HG02759 (cell line): ENCODE results near the gene MYO5C.
A peak's percentile ranks its signal among the peaks of the same experiment; 100 is the strongest.

Source experiments
- ATAC-seq: cut with Tn5 transposase; IDR thresholded peaks from one replicate; pipeline ENCODE4 v1.9.1; 2021; ENCODE audit warnings: mild to moderate bottlenecking, moderate library complexity; ENCODE audit not compliant: unreplicated experiment

MYO5C gene

GRCh38 chr15:52214553-52214952 lies 81.1 kb downstream of the MYO5C start:
- ATAC-seq: no peak

DNA sequence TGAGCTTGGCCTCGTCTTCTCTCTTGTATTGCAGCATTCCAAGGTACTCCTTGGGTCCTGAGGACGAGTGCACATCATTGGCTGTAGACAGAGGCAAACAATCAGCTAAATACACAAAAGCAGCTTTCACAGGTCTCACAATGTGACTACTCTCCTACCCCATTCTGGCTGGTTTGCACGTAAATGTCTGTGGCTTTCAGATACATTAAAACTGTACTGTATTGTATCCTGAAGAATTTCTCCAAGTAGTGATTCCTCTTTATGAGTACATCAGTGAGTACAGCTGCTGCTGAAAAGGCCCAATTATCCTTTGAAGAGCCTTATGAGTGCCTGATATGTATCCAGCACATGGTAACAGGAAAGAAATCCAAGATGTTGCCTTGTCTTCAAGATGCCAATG lies 82.4 kb downstream of the MYO5C start:
- no peak for ATAC-seq

- peak; percentile 82 for ATAC-seq
Observed at GRCh38 chr15:52208306-52208946, 87.2 kb downstream of the MYO5C start.

- ATAC-seq: no peak
Observed at GRCh38 chr15:52207191-52207590, 88.4 kb downstream of the MYO5C start.

DNA sequence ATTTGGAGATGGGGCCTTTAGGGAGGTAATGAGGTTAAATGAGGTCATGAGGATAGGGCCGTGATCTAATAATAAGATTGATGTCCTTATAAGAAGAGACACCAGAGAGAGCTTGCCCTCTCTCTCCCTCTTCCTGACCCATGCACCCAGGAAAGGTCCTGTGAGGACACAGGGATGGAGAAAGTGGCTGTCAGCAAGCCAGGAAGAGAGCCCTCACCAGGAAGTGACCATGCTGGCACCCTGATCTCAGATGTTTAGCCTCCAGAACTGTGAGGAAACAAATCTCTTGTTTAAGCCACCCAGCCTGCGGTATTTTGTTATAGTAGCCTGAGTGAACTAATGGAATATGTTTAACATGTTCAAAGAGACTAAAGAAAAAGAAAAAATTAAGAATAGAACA lies 89.2 kb downstream of the MYO5C start:
- no peak for ATAC-seq

GRCh38 chr15:52204657-52205056 lies 90.9 kb downstream of the MYO5C start:
- no peak for ATAC-seq

DNA sequence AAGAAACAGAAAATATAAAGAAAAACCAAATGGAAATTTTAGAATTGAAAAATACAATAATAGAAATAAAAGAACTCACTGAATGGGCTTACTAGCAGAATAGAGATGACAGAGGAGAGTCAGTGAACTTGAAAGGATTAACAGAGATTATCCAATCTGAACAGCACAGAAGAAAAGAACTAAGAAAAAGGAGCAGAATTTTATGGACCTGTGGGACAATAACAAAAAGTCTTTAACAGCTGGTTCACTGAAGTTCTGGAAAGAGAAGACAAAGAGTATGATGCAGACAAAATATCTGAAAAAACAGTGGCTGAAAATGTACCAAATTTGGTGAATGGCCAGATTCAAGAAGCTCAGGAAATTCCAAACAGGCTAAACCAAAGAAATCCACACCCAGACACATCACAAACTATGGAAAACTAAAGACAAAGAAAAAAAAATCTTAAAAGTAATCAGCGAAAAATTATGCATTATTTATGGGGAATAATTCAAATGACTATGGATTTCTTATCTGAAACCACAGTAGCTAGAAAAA lies 94.7 kb downstream of the MYO5C start:
- ATAC-seq: no peak

DNA sequence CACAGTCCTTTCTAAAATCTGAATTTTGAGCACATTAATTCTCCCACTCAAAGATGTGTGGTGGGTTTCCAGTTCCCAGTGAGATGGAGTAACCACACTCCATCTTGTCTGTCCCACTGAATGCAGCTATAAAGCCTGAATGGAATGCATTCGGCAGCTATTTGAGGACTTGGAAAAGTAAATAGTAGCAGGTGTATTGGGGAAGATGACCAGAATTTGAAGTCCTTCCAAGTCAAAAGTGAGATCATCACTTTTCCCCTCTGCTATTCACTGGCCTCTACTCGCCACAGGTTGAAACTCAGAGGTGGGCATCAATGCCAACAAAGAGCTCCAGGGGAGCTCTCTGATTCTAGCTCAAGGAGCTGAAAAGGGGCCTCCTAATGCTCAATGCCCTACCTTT lies 96.3 kb downstream of the MYO5C start:
- no peak for ATAC-seq

DNA sequence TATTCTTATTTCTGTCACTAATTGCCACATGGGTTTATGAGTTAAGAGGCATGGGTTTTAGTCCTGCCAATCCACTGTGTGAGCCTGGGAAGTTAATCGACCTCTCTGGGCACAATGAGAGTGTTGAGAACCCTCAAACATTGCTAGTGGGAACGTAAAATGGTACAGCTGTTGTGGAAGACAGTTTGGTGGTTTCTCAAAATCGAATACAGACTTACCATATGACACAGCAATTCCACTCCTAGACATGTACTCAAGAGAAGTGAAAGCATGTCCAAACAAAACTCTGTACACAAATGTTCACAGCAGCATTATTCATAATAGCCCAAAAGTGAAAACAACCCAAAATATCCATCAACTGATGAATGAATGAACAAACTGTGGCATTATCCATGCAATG lies 98.7 kb downstream of the MYO5C start:
- ATAC-seq: no peak

- ATAC-seq: no peak
Observed at GRCh38 chr15:52193791-52194190, 101.8 kb downstream of the MYO5C start.

DNA sequence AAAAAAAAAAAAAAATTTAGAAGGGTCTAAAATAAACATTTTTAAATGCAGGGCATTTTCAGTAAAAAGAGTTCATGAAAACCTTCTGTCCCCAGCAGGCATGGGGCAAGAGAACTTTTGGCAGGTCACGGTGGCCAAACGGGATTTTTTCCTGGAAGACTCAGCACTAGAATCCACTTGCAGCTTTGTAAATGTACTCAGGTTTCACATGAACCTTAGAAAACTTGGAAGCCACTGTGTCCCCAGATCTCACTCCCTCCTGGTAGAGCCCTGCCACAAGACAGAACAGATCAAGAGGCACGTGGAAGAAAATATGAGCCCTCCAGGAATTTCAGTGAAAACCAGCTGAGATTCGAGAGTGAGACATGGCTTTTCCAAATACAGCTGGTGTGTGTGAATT lies 102.3 kb downstream of the MYO5C start:
- no peak for ATAC-seq

DNA sequence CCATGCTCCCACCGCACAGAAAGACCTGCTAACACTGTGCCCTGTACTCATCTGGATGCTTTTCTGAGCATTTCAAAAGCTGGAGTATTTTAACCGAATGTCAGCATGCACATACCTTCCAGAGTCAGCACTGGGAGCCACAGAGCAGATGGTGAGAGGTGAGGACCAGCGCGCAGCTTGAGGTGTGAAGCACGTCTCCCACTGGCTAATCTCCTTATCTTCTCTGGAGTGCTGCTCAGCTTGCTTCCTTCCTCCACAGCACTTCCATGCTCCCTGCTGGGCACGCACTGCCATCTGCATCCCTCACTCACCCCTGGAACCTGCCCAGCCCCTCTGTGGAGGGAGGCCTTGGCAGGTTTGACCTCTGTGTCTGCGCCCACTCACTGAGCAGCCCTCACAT lies 104.4 kb downstream of the MYO5C start, which contains the start of gene GNB5:
GNB5 (minus strand) TSS at position 186 of the 400 bp plus-strand sequence. CDS start 6,716 bp downstream, outside the sequence.
- ATAC-seq: no peak

DNA sequence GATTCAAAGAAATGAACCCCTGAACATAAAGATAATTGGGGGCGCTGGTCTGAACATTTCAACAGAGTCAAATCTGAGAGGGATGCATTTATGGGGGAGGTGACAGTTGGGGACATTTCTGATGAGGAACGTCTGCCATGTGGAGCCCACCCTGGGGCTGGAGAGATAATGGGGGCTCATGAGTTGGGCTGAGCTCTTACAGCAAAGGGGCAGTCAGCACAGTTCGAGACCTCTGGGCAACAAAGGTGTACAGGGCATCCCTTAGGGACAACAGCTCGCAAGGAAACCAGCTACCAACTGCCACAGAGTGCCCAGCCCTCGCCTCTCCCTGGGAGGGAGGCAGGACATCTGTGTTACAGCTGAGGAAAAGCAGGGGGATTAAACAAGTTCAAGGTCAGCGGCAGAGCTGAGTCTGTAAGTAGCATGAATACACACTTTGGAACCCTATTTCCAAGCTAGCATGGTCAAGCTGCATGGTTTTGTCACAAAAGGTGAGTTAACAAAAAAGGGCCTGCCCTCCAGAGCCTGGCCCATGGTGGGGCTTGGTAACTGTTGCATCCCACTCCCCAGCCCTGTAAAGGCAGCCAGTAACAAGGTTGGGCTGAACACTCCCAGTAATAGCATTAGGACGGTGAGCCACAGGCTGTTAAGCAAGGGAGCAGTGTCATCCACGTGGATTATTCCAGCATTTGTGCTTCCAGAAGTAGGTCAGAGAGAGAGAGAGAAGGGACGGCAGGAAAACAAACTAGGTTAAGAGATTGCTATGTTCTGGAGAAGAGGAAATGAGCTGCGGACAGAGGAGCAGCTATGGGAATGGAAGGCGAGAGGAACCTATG lies 108.7 kb downstream of the MYO5C start:
- no peak for ATAC-seq

DNA sequence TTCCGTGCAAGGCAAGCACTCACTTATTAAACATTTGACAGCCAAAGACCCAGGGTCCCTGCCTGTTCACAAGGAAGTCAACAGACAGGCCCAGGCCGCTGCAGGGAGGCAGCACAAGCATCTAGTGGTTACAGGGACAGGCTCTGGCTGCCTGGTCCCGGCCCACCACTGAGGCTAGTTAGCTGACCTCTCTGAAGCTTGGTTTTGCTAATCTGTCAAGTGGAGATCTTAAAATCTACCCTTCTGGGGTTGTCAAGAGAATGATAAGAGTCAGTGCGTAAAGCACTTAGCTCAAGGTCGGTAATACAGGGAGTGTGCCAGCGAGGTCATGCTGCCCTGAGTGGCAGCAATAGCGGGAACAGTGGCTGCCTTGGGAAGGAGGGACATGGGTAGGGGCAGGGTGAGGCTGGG lies 110.4 kb downstream of the MYO5C start:
- ATAC-seq: no peak

- no peak for ATAC-seq
Observed at GRCh38 chr15:52184721-52185120, 110.9 kb downstream of the MYO5C start.

DNA sequence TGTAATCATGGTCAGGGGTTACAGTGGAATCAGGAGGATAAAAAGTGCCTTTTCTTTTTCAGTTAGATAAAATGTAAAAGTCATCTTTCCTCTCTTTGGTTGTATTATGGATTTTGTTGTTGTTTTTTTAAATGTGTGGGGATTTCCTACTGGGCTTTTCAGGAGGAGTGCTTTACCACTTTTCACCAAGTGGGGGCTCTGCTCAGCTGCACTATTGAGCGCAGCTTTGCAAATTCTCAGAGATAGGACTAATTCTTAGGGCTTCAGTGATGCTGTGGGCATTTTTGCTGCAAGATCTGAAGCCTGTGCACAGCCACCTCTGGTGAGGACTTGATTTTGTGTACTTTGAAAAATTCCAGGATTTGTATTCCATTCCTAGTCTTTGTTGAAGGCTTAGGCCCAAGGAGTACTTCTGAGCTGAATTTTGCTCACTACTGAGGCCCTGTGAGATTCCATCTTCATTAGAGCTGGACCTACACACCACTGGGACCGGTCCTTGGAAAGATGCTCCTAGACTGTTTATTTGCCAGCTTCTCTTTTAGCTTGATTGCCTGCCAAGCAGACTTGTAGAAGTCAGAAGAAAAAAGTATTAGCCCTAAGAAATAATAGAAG lies 111.9 kb downstream of the MYO5C start:
- no peak for ATAC-seq

GRCh38 chr15:52181938-52182780 lies 113.4 kb downstream of the MYO5C start:
- ATAC-seq: no peak

GRCh38 chr15:52180851-52181450 lies 114.7 kb downstream of the MYO5C start:
- no peak for ATAC-seq

DNA sequence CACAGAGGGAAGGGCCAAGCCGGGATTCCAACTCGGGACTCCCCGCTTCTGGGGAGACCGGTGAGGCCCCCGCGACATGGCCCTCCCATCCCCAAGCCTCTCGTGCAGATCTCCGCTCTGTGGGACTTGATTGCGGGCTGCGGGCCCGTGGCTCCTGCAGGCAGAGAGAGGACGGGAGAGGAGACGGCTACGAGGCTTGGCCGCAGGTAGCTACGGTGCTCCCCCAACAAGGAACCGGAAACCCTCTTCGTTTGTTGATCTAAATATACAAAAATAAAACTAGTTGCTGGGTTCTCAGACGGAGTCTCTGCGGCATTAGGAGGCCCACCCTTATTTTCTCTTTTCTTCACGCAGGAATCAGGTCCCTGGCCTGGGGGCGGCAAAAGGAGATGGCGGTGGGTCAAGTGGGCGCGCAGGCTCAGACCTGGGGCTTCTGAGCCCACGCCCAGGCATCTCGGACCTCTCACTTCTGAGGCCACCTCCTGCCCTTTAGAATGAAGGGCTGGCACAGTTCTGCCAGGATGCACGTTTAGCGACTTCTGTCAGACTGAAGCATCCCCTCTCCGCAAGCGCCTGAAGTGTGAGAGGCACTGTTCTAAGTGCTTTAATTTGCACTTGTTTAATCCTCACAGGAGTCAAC lies 115.3 kb downstream of the MYO5C start:
- ATAC-seq: peak; percentile 22
